HFFc6 (cell line): ENCODE measurements around the gene TAF7. TPM values are rescaled to one million over a fixed set of nuclear protein-coding genes. Genes with fewer than 3 reads are reported as not detected.
A peak's percentile ranks its signal among the peaks of the same experiment; 100 is the strongest.
"Not testable (repeated sequence)": the region's sequence is repeated elsewhere in the genome, so short reads cannot be mapped to it uniquely, and the experiment has no call there.

Experiments
- DNase-seq: peaks from one replicate; pipeline ENCODE4 v3.0.0-alpha.2; 2018
- H3K27ac Mint-ChIP-seq: 2 replicates; pipeline ENCODE4 v1.8.0; 2020; ENCODE audit warnings: mild to moderate bottlenecking, mixed read lengths
- H3K27me3 Mint-ChIP-seq: 2 replicates; pipeline ENCODE4 v1.8.0; 2021; ENCODE audit warnings: mild to moderate bottlenecking, moderate library complexity, mixed read lengths; ENCODE audit not compliant: insufficient read depth
- H3K36me3 Mint-ChIP-seq: 2 replicates; pipeline ENCODE4 v1.8.0; 2021; ENCODE audit warnings: low read depth, mixed read lengths
- H3K4me1 Mint-ChIP-seq: 2 replicates; pipeline ENCODE4 v1.8.0; 2020; ENCODE audit warnings: low read depth, mixed read lengths
- H3K4me3 Mint-ChIP-seq: 2 replicates; pipeline ENCODE4 v1.8.0; 2020; ENCODE audit warnings: mild to moderate bottlenecking, moderate library complexity, mixed read lengths
- H3K9me3 Mint-ChIP-seq: 2 replicates; pipeline ENCODE4 v1.8.0; 2020; ENCODE audit warnings: mild to moderate bottlenecking, mixed read lengths
- total RNA-seq, 6 experiments: library from RNA; stranded (reverse); fragmentation: NEBNext Ultra II Directional; extraction: Animal tissue kit (Norgen Biotek cat#: 25700); gene quantifications; 2 replicates in 1 of 6; 3 replicates in 5 of 6; pipeline ENCODE4 v1.2.3, GENCODE V29; 2021
- TF ChIP-seq, protein P1 (sequence below): fragments of 200-600 bp; sonication (generic); IDR thresholded peaks from 2 replicates; pipeline ENCODE4 v1.5.0; 2021; ENCODE audit warnings: antibody characterized with exemption, mild to moderate bottlenecking

The TAF7 gene
- total RNA-seq, 6 experiments from 2014 or later = 72.7 to 98.9 (median 74.8) TPM

- DNase-seq = peak; percentile 57
- H3K9me3 Mint-ChIP-seq = peaks cover 42% of the 10 kb centered on the region
- peaks cover 9% of the 10 kb centered on the region for H3K4me1 Mint-ChIP-seq
- peaks cover under 1% of the 10 kb centered on the region for H3K27me3 Mint-ChIP-seq
- H3K4me3 Mint-ChIP-seq = peak within 1 kb of the TSS; percentile 91
- H3K27ac Mint-ChIP-seq = peak within 1 kb of the TSS; percentile 95
- TF ChIP-seq, protein P1, sequence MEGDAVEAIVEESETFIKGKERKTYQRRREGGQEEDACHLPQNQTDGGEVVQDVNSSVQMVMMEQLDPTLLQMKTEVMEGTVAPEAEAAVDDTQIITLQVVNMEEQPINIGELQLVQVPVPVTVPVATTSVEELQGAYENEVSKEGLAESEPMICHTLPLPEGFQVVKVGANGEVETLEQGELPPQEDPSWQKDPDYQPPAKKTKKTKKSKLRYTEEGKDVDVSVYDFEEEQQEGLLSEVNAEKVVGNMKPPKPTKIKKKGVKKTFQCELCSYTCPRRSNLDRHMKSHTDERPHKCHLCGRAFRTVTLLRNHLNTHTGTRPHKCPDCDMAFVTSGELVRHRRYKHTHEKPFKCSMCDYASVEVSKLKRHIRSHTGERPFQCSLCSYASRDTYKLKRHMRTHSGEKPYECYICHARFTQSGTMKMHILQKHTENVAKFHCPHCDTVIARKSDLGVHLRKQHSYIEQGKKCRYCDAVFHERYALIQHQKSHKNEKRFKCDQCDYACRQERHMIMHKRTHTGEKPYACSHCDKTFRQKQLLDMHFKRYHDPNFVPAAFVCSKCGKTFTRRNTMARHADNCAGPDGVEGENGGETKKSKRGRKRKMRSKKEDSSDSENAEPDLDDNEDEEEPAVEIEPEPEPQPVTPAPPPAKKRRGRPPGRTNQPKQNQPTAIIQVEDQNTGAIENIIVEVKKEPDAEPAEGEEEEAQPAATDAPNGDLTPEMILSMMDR = peak; percentile 78
- H3K36me3 Mint-ChIP-seq = peaks cover 33% of the 10 kb centered on the region
These were observed 22.8 kb upstream of the TAF7 start, which contains the start of gene PCDHGA3 for GRCh38 chr5:141343242-141343952. TSS of gene PCDHGA3 (plus strand) at chr5:141343829. CDS start at chr5:141344034, 205 bp downstream.

DNA sequence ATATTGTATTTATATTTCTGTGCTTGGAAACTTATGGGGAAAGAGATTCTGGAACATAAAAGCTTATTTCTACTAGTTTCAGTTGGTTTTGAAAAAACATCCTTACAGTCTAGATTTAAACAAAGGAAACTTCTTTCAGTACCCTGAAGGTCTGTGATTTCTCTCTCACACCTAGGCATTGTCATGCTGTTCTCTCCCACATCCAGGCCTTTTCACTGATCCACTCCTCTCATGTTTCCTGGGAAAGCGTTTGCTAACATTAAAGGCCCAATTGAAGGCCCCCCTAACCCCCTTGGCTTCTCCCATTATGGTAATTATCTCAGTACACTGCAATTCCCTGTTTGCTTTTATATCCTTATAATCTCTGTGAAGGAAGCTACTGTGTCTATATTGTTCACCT, 22.2 kb upstream of the TAF7 start:
- no peak overlapping the region for H3K4me3 Mint-ChIP-seq
- H3K36me3 Mint-ChIP-seq = peaks cover 33% of the 10 kb centered on the region
- peaks cover 43% of the 10 kb centered on the region for H3K9me3 Mint-ChIP-seq
- no peak for DNase-seq
- peaks cover 9% of the 10 kb centered on the region for H3K4me1 Mint-ChIP-seq
- no peaks in the 10 kb centered on the region; the same call in 1 of the 2 replicates for H3K27me3 Mint-ChIP-seq
- H3K27ac Mint-ChIP-seq = no peak overlapping the region
- TF ChIP-seq, protein P1 = no peak

DNA sequence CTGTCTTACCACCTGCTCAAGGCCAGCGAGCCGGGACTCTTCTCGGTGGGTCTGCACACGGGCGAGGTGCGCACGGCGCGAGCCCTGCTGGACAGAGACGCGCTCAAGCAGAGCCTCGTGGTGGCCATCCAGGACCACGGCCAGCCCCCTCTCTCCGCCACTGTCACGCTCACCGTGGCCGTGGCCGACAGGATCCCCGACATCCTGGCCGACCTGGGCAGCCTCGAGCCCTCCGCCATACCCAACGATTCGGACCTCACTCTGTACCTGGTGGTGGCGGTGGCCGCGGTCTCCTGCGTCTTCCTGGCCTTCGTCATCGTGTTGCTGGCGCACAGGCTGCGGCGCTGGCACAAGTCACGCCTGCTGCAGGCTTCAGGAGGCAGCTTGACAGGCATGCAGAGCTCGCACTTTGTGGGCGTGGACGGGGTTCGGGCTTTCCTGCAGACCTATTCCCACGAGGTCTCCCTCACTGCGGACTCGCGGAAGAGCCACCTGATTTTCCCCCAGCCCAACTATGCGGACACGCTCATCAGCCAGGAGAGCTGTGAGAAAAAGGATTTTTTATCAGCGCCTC, 20.3 kb upstream of the TAF7 start:
- not testable (repeated sequence) for DNase-seq, H3K4me3 Mint-ChIP-seq, H3K4me1 Mint-ChIP-seq, H3K27ac Mint-ChIP-seq, H3K27me3 Mint-ChIP-seq
- Mint-ChIP-seq H3K36me3 (peaks cover 28% of the 10 kb centered on the region), H3K9me3 (peaks cover 36% of the 10 kb centered on the region)

- Mint-ChIP-seq H3K9me3 (peaks cover 18% of the 10 kb centered on the region), H3K36me3 (peaks cover 16% of the 10 kb centered on the region), H3K27me3 (peaks cover 2% of the 10 kb centered on the region), H3K27ac (no peak within 1 kb of the TSS), H3K4me3 (peak within 1 kb of the TSS; percentile 65; the same call in 1 of the 2 replicates), H3K4me1 (peaks cover 13% of the 10 kb centered on the region)
- DNase-seq = peak; percentile 17
- TF ChIP-seq, protein P1 = peak; percentile 72
These were observed 18.1 kb upstream of the TAF7 start, which contains the start of gene PCDHGA2 for GRCh38 chr5:141338538-141339306. TSS of gene PCDHGA2 (plus strand) at chr5:141338760.

- not testable (repeated sequence) for H3K4me3 Mint-ChIP-seq, H3K27me3 Mint-ChIP-seq, H3K27ac Mint-ChIP-seq, DNase-seq
- H3K4me1 Mint-ChIP-seq = peaks cover 13% of the 10 kb centered on the region
- peaks cover 23% of the 10 kb centered on the region for H3K9me3 Mint-ChIP-seq
- peaks cover 15% of the 10 kb centered on the region for H3K36me3 Mint-ChIP-seq
These were observed 12.0 kb upstream of the TAF7 start for GRCh38 chr5:141332571-141332970.

GRCh38 chr5:141330299-141331080, 9.9 kb upstream of the TAF7 start, which contains the start of gene PCDHGA1:
TSS of gene PCDHGA1 (plus strand) at chr5:141330514.
- H3K27me3 Mint-ChIP-seq = peaks cover 2% of the 10 kb centered on the region; the same call in 1 of the 2 replicates
- DNase-seq = peak; percentile 52
- peaks cover 30% of the 10 kb centered on the region for H3K4me1 Mint-ChIP-seq
- H3K36me3 Mint-ChIP-seq = peaks cover 15% of the 10 kb centered on the region
- peak within 1 kb of the TSS; percentile 69 for H3K4me3 Mint-ChIP-seq
- TF ChIP-seq, protein P1 = peak; percentile 80
- no peak within 1 kb of the TSS for H3K27ac Mint-ChIP-seq
- peaks cover 23% of the 10 kb centered on the region for H3K9me3 Mint-ChIP-seq
